Lung (tissue), 12 donors: Measurements from ENCODE around the gene LIPC. TPM values are rescaled to one million over a fixed set of nuclear protein-coding genes. Genes with fewer than 3 reads are reported as not detected.

Experiments
- ATAC-seq: fragments of 200-7000 bp; cut with Tn5 transposase; one replicate; pipeline ENCODE4 v1.9.1; 2020; ENCODE audit warnings: moderate number of reproducible peaks; ENCODE audit not compliant: insufficient read depth, low FRiP score
- DNase-seq, 3 donors: peaks; one replicate each; pipeline ENCODE4 v3.0.0-alpha.2; 2013 to 2017
- H3K27ac ChIP-seq, 2 donors: one replicate each; pipeline ENCODE4 v1.5.1; 2013; ENCODE audit warnings: mild to moderate bottlenecking in 2 of 2, moderate library complexity in 2 of 2, control low read depth in 1 of 2, inconsistent platforms in 1 of 2, low read depth in 1 of 2, low read length in 1 of 2
- H3K27me3 ChIP-seq, 3 donors: one replicate each; pipeline ENCODE4 v1.5.1; 2013; ENCODE audit warnings: low read length in 2 of 3; ENCODE audit not compliant: control insufficient read depth in 3 of 3, insufficient read depth in 3 of 3
- H3K36me3 ChIP-seq, 4 donors: one replicate each; pipeline ENCODE4 v1.5.1; 2013; ENCODE audit warnings: low read length in 4 of 4, mild to moderate bottlenecking in 1 of 4, moderate library complexity in 1 of 4; ENCODE audit not compliant: control insufficient read depth in 4 of 4, insufficient read depth in 4 of 4
- H3K4me1 ChIP-seq, 5 donors: one replicate each; pipeline ENCODE4 v1.5.1; 2013; ENCODE audit warnings: low read length in 5 of 5, mild to moderate bottlenecking in 2 of 5, moderate library complexity in 1 of 5; ENCODE audit not compliant: control insufficient read depth in 5 of 5, insufficient read depth in 5 of 5
- H3K4me3 ChIP-seq: one replicate; pipeline ENCODE4 v1.5.1; 2013; ENCODE audit warnings: mild to moderate bottlenecking, control low read depth, moderate library complexity
- H3K9ac ChIP-seq, 2 donors: one replicate each; pipeline ENCODE4 v1.5.1; 2013; ENCODE audit warnings: low read length in 2 of 2, control low read depth in 1 of 2; ENCODE audit not compliant: insufficient read depth in 1 of 2
- H3K9me3 ChIP-seq, 4 donors: one replicate each; pipeline ENCODE4 v1.5.1; 2013; ENCODE audit warnings: low read length in 3 of 4, mild to moderate bottlenecking in 1 of 4, moderate library complexity in 1 of 4; ENCODE audit not compliant: control insufficient read depth in 4 of 4, insufficient read depth in 3 of 4
- CTCF ChIP-seq: IDR thresholded peaks from 2 replicates; pipeline ENCODE4 v1.5.1; 2012; ENCODE audit warnings: mild to moderate bottlenecking; ENCODE audit errors: control extremely low read depth, extremely low read depth
- WGBS, 2 donors: extraction: QIAGEN DNeasy Blood & Tissue Kit; methylation state at CpG; one replicate each; pipeline ENCODE4 v1.1.7; 2013; 5-methylcytosine and 5-hydroxymethylcytosine counted together
- polyA plus RNA-seq, 2 donors: library from polyadenylated mRNA; stranded (reverse); fragments of 200-250 nt; gene quantifications; one replicate each; pipeline ENCODE4 v1.2.1, GENCODE V29; 2013
- total RNA-seq, 2 donors: library from RNA; depleted of rRNA in 1 of 2; stranded (reverse); fragments of >200 nt in 1 of 2; gene quantifications; one replicate each; pipeline ENCODE4 v1.2.1, GENCODE V29; 2014 to 2021
- donor health status: control.
- donor health status: control.
- donor health status: Bipolar disorder and iron deficiency.
- donor health status: healthy.
- donor health status: DM: yes; HTN: yes; CAD: no.

Gene LIPC
- total and polyA plus RNA-seq, 4 donors = 0.20 to 0.57 (median 0.40) TPM

GRCh38 chr15:58398643-58399042 is 33.1 kb upstream of the LIPC start:
- no peaks in the 10 kb centered on the region for H3K4me1 ChIP-seq
- H3K27me3 ChIP-seq = peaks cover 0 to 2% (median 0%) of the 10 kb centered on the region in 3 donors
- H3K9me3 ChIP-seq = no peaks in the 10 kb centered on the region
- H3K9ac ChIP-seq = no peak overlapping the region
- DNase-seq (no peak), ATAC-seq (no peak)
- WGBS, 2 donors = 91% methylated on average over 6 of the region's 6 CpGs
- H3K27ac ChIP-seq = no peak overlapping the region
- TF ChIP-seq CTCF = no peak
- no peaks in the 10 kb centered on the region for H3K36me3 ChIP-seq
- no peak overlapping the region for H3K4me3 ChIP-seq

- H3K36me3 ChIP-seq = no peaks in the 10 kb centered on the region
- no peak for TF ChIP-seq CTCF
- H3K27me3 ChIP-seq = peaks cover 0 to 2% (median 0%) of the 10 kb centered on the region in 3 donors
- H3K4me3 ChIP-seq = no peak overlapping the region
- no peaks in the 10 kb centered on the region for H3K4me1 ChIP-seq
- no peak for DNase-seq
- no peaks in the 10 kb centered on the region for H3K9me3 ChIP-seq
- no peak for ATAC-seq
- no peak overlapping the region for H3K9ac ChIP-seq
- 73 to 84% methylated on average over 4 of the region's 4 CpGs for WGBS, 2 donors
- no peak overlapping the region for H3K27ac ChIP-seq
These were observed 32.1 kb upstream of the LIPC start for GRCh38 chr15:58399739-58400138.

GRCh38 chr15:58401276-58401675 is 30.5 kb upstream of the LIPC start:
- ATAC-seq = no peak
- Histone ChIP-seq H3K27me3 (no peaks in the 10 kb centered on the region), H3K36me3 (no peaks in the 10 kb centered on the region), H3K4me1 (no peaks in the 10 kb centered on the region), H3K9ac (no peak overlapping the region), H3K4me3 (no peak overlapping the region), H3K9me3 (no peaks in the 10 kb centered on the region), H3K27ac (no peak overlapping the region)
- WGBS, 2 donors = 79 to 81% methylated on average over 6 of the region's 6 CpGs
- TF ChIP-seq CTCF = no peak
- no peak for DNase-seq

- DNase-seq = peak; percentile 32 to 70 (median 66)
- ATAC-seq = no peak
- Histone ChIP-seq H3K9ac (no peak overlapping the region), H3K36me3 (no peaks in the 10 kb centered on the region), H3K27me3 (no peaks in the 10 kb centered on the region), H3K4me1 (no peaks in the 10 kb centered on the region), H3K9me3 (no peaks in the 10 kb centered on the region), H3K27ac (no peak overlapping the region), H3K4me3 (no peak overlapping the region)
- no peak for TF ChIP-seq CTCF
- 71 to 80% methylated on average over 8 of the region's 8 CpGs for WGBS, 2 donors
These were observed 29.7 kb upstream of the LIPC start for GRCh38 chr15:58401991-58402649.
